Gastrocnemius medialis (tissue), 4 donors: ENCODE measurements around the gene ZNF445.
"Not testable (repeated sequence)": the region's sequence is repeated elsewhere in the genome, so short reads cannot be mapped to it uniquely, and the experiment has no call there.

Source experiments
- POLR2A ChIP-seq, 2 donors: fragments of 450-650 bp; IDR thresholded peaks; one replicate each; pipeline ENCODE4 v1.6.1; 2017; ENCODE audit warnings: antibody characterized with exemption in 2 of 2, mild to moderate bottlenecking in 2 of 2, moderate library complexity in 2 of 2
- TF ChIP-seq, protein P1 (sequence below), 5 experiments: fragments of 450-650 bp in 3 of 5; fragments of 200-600 bp in 2 of 5; sonication (generic) in 2 of 5; IDR thresholded peaks in 4 of 5; conservative IDR thresholded peaks in 1 of 5; 1 replicate in 4 of 5; 2 replicates in 1 of 5; pipeline ENCODE4 v1.5.1; 2016 to 2019; ENCODE audit warnings: antibody characterized with exemption in 5 of 5, mild to moderate bottlenecking in 3 of 5, moderate library complexity in 3 of 5

DNA sequence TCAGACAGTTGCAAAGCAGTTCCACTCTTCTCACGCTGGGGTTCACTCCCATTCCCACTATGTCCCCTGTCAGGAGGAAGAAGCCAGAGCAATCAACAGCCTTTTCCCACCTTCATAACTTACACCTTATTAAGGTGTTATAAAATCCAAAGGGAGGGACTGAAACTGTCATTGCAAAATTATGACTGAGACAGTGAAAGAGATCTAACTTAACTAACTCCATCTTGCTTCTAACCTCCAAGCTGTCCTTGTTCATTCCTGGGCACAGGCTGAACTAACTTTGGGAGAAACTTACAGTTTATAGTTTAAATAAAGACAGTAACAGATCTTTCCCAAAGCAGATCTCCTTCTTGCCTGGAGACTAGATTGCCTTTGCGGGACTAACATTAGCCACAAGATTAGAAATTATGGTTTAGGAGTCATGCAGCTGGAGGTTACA is 9.4 kb downstream of the ZNF445 start:
- TF ChIP-seq, protein P1, sequence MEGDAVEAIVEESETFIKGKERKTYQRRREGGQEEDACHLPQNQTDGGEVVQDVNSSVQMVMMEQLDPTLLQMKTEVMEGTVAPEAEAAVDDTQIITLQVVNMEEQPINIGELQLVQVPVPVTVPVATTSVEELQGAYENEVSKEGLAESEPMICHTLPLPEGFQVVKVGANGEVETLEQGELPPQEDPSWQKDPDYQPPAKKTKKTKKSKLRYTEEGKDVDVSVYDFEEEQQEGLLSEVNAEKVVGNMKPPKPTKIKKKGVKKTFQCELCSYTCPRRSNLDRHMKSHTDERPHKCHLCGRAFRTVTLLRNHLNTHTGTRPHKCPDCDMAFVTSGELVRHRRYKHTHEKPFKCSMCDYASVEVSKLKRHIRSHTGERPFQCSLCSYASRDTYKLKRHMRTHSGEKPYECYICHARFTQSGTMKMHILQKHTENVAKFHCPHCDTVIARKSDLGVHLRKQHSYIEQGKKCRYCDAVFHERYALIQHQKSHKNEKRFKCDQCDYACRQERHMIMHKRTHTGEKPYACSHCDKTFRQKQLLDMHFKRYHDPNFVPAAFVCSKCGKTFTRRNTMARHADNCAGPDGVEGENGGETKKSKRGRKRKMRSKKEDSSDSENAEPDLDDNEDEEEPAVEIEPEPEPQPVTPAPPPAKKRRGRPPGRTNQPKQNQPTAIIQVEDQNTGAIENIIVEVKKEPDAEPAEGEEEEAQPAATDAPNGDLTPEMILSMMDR (IDR thresholded peaks at IDR 0.05 in 4 of 5, conservative IDR thresholded peaks at IDR 0.05 in 1 of 5): not testable (repeated sequence)
- not testable (repeated sequence) for TF ChIP-seq POLR2A (IDR thresholded peaks at IDR 0.05)
